PC-9 (cell line): ENCODE results near the gene RNF148. TPM values are rescaled to one million over a fixed set of nuclear protein-coding genes. Genes with fewer than 3 reads are reported as not detected.

ENCODE experiments used
- BruUV-seq: library from RNA; stranded (reverse); fragments of 400-500 nt; replicated peaks from 2 replicates; lab custom pipeline; 2021; lab: Mats Ljungman, UMichigan
- CTCF ChIA-PET: fragments of 300-600 bp; sonication (Branson Sonifier 250); formaldehyde crosslinking; loops from one replicate; lab custom pipeline; 2022; ENCODE audit warnings: antibody characterized with exemption; lab: Charles Lee
- POLR2A ChIA-PET: fragments of 300-600 bp; sonication (Branson Sonifier 250); formaldehyde crosslinking; loops from one replicate; lab custom pipeline; 2022; ENCODE audit warnings: antibody characterized with exemption; ENCODE audit not compliant: unreplicated experiment; lab: Charles Lee
- DNase-seq, 2 experiments: peaks; one replicate each; pipeline versions ENCODE4 v3.0.0 to v3.0.0-alpha.2; 2015 to 2022; ENCODE audit warnings: mixed read lengths in 1 of 2
- H2AFZ ChIP-seq: fragments of 200-600 bp; sonication (generic); 2 replicates; pipeline ENCODE4 v1.8.1; 2017; ENCODE audit warnings: antibody characterized with exemption
- H3F3A ChIP-seq: fragments of 200-600 bp; sonication (generic); 2 replicates; pipeline ENCODE4 v1.8.1; 2017; ENCODE audit warnings: antibody characterized with exemption, mild to moderate bottlenecking, low read depth; ENCODE audit not compliant: insufficient read depth
- H3K27ac ChIP-seq: fragments of 200-600 bp; sonication (generic); 2 replicates; pipeline ENCODE4 v1.6.1; 2016; ENCODE audit warnings: mixed run types
- H3K27me3 ChIP-seq: fragments of 200-600 bp; sonication (generic); 2 replicates; pipeline ENCODE4 v1.6.1; 2016; ENCODE audit warnings: low read depth, mixed run types; ENCODE audit not compliant: insufficient read depth
- H3K36me3 ChIP-seq: fragments of 200-600 bp; sonication (generic); 2 replicates; pipeline ENCODE4 v1.6.1; 2016; ENCODE audit warnings: low read depth, mixed run types
- H3K4me1 ChIP-seq: fragments of 200-600 bp; sonication (generic); replicated peaks from 2 replicates; pipeline ENCODE4 v1.6.1; 2016; ENCODE audit warnings: mixed run types; ENCODE audit not compliant: insufficient read depth
- H3K4me2 ChIP-seq: fragments of 200-600 bp; sonication (generic); 2 replicates; pipeline ENCODE4 v1.6.1; 2017; ENCODE audit warnings: mixed run types
- H3K4me3 ChIP-seq: fragments of 200-600 bp; sonication (generic); 2 replicates; pipeline ENCODE4 v1.6.1; 2016; ENCODE audit warnings: mixed run types
- H3K79me2 ChIP-seq: fragments of 200-600 bp; sonication (generic); 2 replicates; pipeline ENCODE4 v1.6.1; 2017; ENCODE audit warnings: low read depth, mixed run types
- H3K9me2 ChIP-seq: fragments of 200-600 bp; sonication (generic); 2 replicates; pipeline ENCODE4 v1.8.1; 2017; ENCODE audit warnings: mild to moderate bottlenecking; ENCODE audit not compliant: insufficient read depth
- H3K9me3 ChIP-seq: fragments of 200-600 bp; sonication (generic); 2 replicates; pipeline ENCODE4 v1.8.1; 2016; ENCODE audit warnings: low read depth; ENCODE audit not compliant: insufficient read depth
- H4K20me1 ChIP-seq: fragments of 200-600 bp; sonication (generic); 2 replicates; pipeline ENCODE4 v1.8.1; 2017; ENCODE audit not compliant: insufficient read depth
- EZH2 ChIP-seq: fragments of 200-600 bp; sonication (generic); IDR thresholded peaks from 2 replicates; pipeline ENCODE4 v1.8.0; 2017; ENCODE audit warnings: antibody characterized with exemption, low read depth
- intact Hi-C: fragments of 100-400 bp; cut with micrococcal nuclease; formaldehyde crosslinking; loops from one replicate; pipeline ENCODE4 v1.10.0; 2022; ENCODE audit not compliant: unreplicated experiment
- total RNA-seq: library from RNA; stranded (reverse); gene quantifications from 2 replicates; pipeline ENCODE4 v1.2.3, GENCODE V29; 2021
- TF ChIP-seq, protein P1 (sequence below): fragments of 200-600 bp; sonication (generic); conservative IDR thresholded peaks from 2 replicates; pipeline ENCODE4 v1.6.1; 2017; ENCODE audit warnings: mixed run types, antibody characterized with exemption, mild to moderate bottlenecking, moderate library complexity

RNF148 gene
- total RNA-seq, 1 experiment from 2014 or later: 0.72 TPM

DNA sequence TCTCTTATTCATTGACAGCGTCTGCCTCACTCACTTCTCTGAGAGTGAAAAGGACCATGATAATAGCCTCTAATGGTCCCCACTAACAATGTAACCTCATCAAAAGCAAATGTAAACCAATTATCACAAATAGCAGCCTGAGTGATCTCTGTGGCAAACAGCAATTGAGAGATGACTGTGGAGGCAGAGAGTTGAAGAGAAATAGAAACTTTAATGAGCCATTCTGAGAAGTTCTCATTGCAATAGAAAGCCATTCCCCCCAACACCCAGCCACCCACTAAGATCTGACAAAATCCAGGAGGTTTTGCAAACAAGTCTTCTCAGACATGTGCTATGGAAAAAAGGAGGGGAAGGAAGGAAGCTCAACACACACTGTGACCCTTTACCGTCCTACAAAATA lies 44.2 kb upstream of the RNF148 start:
- DNase-seq: no peak
- CTCF ChIA-PET: no interaction called here

DNA sequence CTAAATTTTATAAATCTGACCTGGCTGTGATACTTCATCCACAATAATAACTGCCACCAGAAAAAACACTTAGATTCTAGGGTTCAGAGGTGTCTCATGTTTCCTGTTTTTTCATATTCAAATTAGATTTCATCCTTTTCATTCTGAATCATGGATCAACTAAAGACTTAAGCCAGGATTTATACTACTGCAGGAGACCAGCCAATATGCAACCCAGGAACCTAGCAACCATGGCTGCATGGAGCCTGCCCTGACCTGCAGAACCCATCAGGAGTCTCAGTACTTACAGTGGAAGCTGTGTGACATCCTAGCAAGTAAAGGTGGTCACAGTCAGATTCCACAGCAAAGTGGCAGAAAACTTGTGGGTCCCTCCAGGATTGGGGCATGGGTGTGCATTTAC lies 40.5 kb upstream of the RNF148 start:
- H3K36me3 ChIP-seq: no peaks in the 10 kb centered on the region
- DNase-seq: no peak
- H3K4me3 ChIP-seq: no peak overlapping the region
- no peaks in the 10 kb centered on the region for H3K79me2 ChIP-seq
- H3K4me1 ChIP-seq: no peaks in the 10 kb centered on the region
- H3K9me3 ChIP-seq: no peaks in the 10 kb centered on the region
- H3K4me2 ChIP-seq: no peak overlapping the region
- H3K27me3 ChIP-seq: no peaks in the 10 kb centered on the region
- H2AFZ ChIP-seq: no peak overlapping the region
- TF ChIP-seq, protein P1, sequence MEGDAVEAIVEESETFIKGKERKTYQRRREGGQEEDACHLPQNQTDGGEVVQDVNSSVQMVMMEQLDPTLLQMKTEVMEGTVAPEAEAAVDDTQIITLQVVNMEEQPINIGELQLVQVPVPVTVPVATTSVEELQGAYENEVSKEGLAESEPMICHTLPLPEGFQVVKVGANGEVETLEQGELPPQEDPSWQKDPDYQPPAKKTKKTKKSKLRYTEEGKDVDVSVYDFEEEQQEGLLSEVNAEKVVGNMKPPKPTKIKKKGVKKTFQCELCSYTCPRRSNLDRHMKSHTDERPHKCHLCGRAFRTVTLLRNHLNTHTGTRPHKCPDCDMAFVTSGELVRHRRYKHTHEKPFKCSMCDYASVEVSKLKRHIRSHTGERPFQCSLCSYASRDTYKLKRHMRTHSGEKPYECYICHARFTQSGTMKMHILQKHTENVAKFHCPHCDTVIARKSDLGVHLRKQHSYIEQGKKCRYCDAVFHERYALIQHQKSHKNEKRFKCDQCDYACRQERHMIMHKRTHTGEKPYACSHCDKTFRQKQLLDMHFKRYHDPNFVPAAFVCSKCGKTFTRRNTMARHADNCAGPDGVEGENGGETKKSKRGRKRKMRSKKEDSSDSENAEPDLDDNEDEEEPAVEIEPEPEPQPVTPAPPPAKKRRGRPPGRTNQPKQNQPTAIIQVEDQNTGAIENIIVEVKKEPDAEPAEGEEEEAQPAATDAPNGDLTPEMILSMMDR: no peak
- TF ChIP-seq EZH2: no peak
- ChIA-PET CTCF (no interaction called here), POLR2A (no interaction called here)
- BruUV-seq: no TSS peak
- no peaks in the 10 kb centered on the region for H4K20me1 ChIP-seq
- H3K27ac ChIP-seq: no peak overlapping the region
- H3K9me2 ChIP-seq: no peaks in the 10 kb centered on the region
- no peaks in the 10 kb centered on the region for H3F3A ChIP-seq
- intact Hi-C loops: no loop called here

More for the DNA sequence above, 44.2 kb upstream of the RNF148 start:
- Histone ChIP-seq H3K9me2 (no peaks in the 10 kb centered on the region), H3K36me3 (no peaks in the 10 kb centered on the region), H3K4me2 (no peak overlapping the region), H2AFZ (no peak overlapping the region), H3K4me3 (no peak overlapping the region), H3K27me3 (no peaks in the 10 kb centered on the region), H3F3A (no peaks in the 10 kb centered on the region), H3K9me3 (no peaks in the 10 kb centered on the region), H3K79me2 (no peaks in the 10 kb centered on the region), H4K20me1 (no peaks in the 10 kb centered on the region), H3K27ac (no peak overlapping the region), H3K4me1 (no peaks in the 10 kb centered on the region)
- TF ChIP-seq EZH2: no peak
- TF ChIP-seq, protein P1: no peak
- intact Hi-C loops: no loop called here
- no TSS peak for BruUV-seq
- POLR2A ChIA-PET: no interaction called here

DNA sequence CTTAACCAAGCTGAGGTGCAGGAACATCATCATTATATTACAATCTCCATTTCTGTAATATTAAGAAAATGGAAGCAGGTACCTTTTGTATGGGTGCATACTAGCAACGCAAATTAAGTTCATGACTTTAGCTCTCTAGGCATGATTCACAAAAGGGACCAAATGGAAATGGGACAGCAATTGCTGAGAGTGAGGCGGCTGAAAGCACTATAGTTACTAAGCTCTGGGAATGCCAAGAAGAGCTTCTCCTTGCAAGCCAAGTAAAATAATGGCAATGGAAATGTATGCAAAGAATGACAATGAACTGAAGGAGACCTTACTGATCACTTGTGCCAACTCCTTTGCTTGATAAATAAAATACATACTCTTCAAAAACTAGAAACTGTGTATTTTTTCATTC lies 36.2 kb upstream of the RNF148 start:
- no peaks in the 10 kb centered on the region for H3K9me2 ChIP-seq
- no TSS peak for BruUV-seq
- no peak overlapping the region for H3K4me2 ChIP-seq
- intact Hi-C loops: loop anchor here (10.0 kb wide), 1 partner anchor 184 kb away; no protein-coding TSS in a partner anchor
- no peaks in the 10 kb centered on the region for H3K27me3 ChIP-seq
- H3K27ac ChIP-seq: no peak overlapping the region
- CTCF ChIA-PET: no interaction called here
- no peaks in the 10 kb centered on the region for H3K36me3 ChIP-seq
- DNase-seq: no peak
- H3K79me2 ChIP-seq: no peaks in the 10 kb centered on the region
- POLR2A ChIA-PET: no interaction called here
- H3F3A ChIP-seq: no peaks in the 10 kb centered on the region
- no peak overlapping the region for H3K4me3 ChIP-seq
- H3K9me3 ChIP-seq: no peaks in the 10 kb centered on the region
- H3K4me1 ChIP-seq: no peaks in the 10 kb centered on the region
- no peak overlapping the region for H2AFZ ChIP-seq
- TF ChIP-seq, protein P1: no peak
- no peak for TF ChIP-seq EZH2
- no peaks in the 10 kb centered on the region for H4K20me1 ChIP-seq
